Activated CD4-positive, alpha-beta memory T cell treated with anti-CD3 and anti-CD28 coated beads for 36 hours (primary cell): ENCODE data around the gene SRRM3. TPM values are rescaled to one million over a fixed set of nuclear protein-coding genes. Genes with fewer than 3 reads are reported as not detected.
"Not testable (repeated sequence)": the region's sequence is repeated elsewhere in the genome, so short reads cannot be mapped to it uniquely, and the experiment has no call there.

Experiments
- CTCF ChIA-PET: fragments of 350-600 bp; sonication (Branson Sonifier 250); formaldehyde crosslinking; loops from one replicate; lab custom pipeline; 2021; ENCODE audit warnings: antibody characterized with exemption, inconsistent platforms; lab: Charles Lee
- POLR2A ChIA-PET: fragments of 350-600 bp; sonication (Branson Sonifier 250); formaldehyde crosslinking; loops from one replicate; lab custom pipeline; 2021; ENCODE audit warnings: antibody characterized with exemption; lab: Charles Lee
- DNase-seq: peaks from one replicate; pipeline ENCODE4 v3.0.0-alpha.2; 2020
- H3K27ac Mint-ChIP-seq: one replicate; pipeline ENCODE4 v1.8.0; 2021; ENCODE audit warnings: mixed read lengths
- H3K27me3 Mint-ChIP-seq: one replicate; pipeline ENCODE4 v1.8.0; 2021; ENCODE audit warnings: mixed read lengths
- H3K36me3 Mint-ChIP-seq: one replicate; pipeline ENCODE4 v1.8.0; 2021; ENCODE audit warnings: mixed read lengths
- H3K4me1 Mint-ChIP-seq: one replicate; pipeline ENCODE4 v1.8.0; 2021; ENCODE audit warnings: low read depth, mixed read lengths
- H3K4me3 Mint-ChIP-seq: one replicate; pipeline ENCODE4 v1.8.0; 2021; ENCODE audit warnings: mild to moderate bottlenecking, mixed read lengths
- H3K9me3 Mint-ChIP-seq: one replicate; pipeline ENCODE4 v1.8.0; 2021; ENCODE audit warnings: mixed read lengths
- intact Hi-C: fragments of 100-400 bp; cut with micrococcal nuclease; formaldehyde crosslinking; loops from one replicate; pipeline ENCODE4 v1.15.1; 2023
- total RNA-seq, 2 experiments: library from RNA; stranded (reverse); gene quantifications; one replicate each; pipeline ENCODE4 v1.2.3, GENCODE V29; 2021

SRRM3 gene
- total RNA-seq, 2 experiments from 2014 or later = not detected

GRCh38 chr7:76300166-76300731, 98.6 kb downstream of the SRRM3 start:
- ChIA-PET POLR2A (no interaction called here), CTCF (interaction anchor here (1.0 kb wide), 1 partner anchor 13 kb away, joined by 3 read pairs; no protein-coding TSS in a partner anchor)
- Mint-ChIP-seq H3K27ac (no peak overlapping the region), H3K4me1 (peaks cover 12% of the 10 kb centered on the region), H3K36me3 (no peaks in the 10 kb centered on the region), H3K9me3 (no peaks in the 10 kb centered on the region), H3K4me3 (no peak overlapping the region), H3K27me3 (peaks cover 3% of the 10 kb centered on the region)
- intact Hi-C loops = no loop called here
- DNase-seq = no peak

GRCh38 chr7:76301000-76301399, 99.3 kb downstream of the SRRM3 start:
- H3K4me3 Mint-ChIP-seq = no peak overlapping the region
- no peaks in the 10 kb centered on the region for H3K36me3 Mint-ChIP-seq
- H3K27me3 Mint-ChIP-seq = peaks cover 3% of the 10 kb centered on the region
- no peak overlapping the region for H3K27ac Mint-ChIP-seq
- H3K9me3 Mint-ChIP-seq = no peaks in the 10 kb centered on the region
- no peak for DNase-seq
- POLR2A ChIA-PET = no interaction called here
- peaks cover 12% of the 10 kb centered on the region for H3K4me1 Mint-ChIP-seq
- intact Hi-C loops = no loop called here
- CTCF ChIA-PET = interaction anchor here (2.8 kb wide), 1 partner anchor 10 kb away, joined by 12 read pairs; no protein-coding TSS in a partner anchor

- Mint-ChIP-seq H3K27me3 (peaks cover 3% of the 10 kb centered on the region), H3K9me3 (no peaks in the 10 kb centered on the region), H3K4me1 (peaks cover 12% of the 10 kb centered on the region), H3K4me3 (peak within 1 kb of the TSS; percentile 83), H3K36me3 (no peaks in the 10 kb centered on the region), H3K27ac (peak within 1 kb of the TSS; percentile 81)
- intact Hi-C loops = loop anchor here (1.0 kb wide), 3 partner anchors 11 to 16 kb away; no protein-coding TSS in a partner anchor
- ChIA-PET CTCF (interaction anchor here (0.6 to 2.8 kb wide), 8 partner anchors 8 to 423 kb away, joined by 3 to 12 read pairs (median 4); no protein-coding TSS in a partner anchor), POLR2A (interaction anchor here (1.0 to 1.7 kb wide), 3 partner anchors 11 to 56 kb away, joined by 3 to 7 read pairs (median 3); partner anchors contain the start of gene YWHAG)
- DNase-seq = peak; percentile 81
Measured at GRCh38 chr7:76302347-76303201, 100.9 kb downstream of the SRRM3 start, which contains the start of gene HSPB1. TSS of gene HSPB1 (plus strand) at chr7:76302673. CDS start at chr7:76302713, 40 bp downstream.

- peak overlapping the region; percentile 83 for H3K4me3 Mint-ChIP-seq
- peaks cover 3% of the 10 kb centered on the region for H3K27me3 Mint-ChIP-seq
- CTCF ChIA-PET = interaction anchor here (0.6 to 2.8 kb wide), 6 partner anchors 9 to 424 kb away, joined by 3 to 12 read pairs (median 6); no protein-coding TSS in a partner anchor
- H3K36me3 Mint-ChIP-seq = no peaks in the 10 kb centered on the region
- H3K27ac Mint-ChIP-seq = peak overlapping the region; percentile 81
- no peaks in the 10 kb centered on the region for H3K9me3 Mint-ChIP-seq
- peaks cover 12% of the 10 kb centered on the region for H3K4me1 Mint-ChIP-seq
- intact Hi-C loops = loop anchor here (1.0 kb wide), 2 partner anchors 11 to 15 kb away; no protein-coding TSS in a partner anchor
- DNase-seq = peak; percentile 87
- POLR2A ChIA-PET = interaction anchor here (1.0 to 1.7 kb wide), 3 partner anchors 12 to 55 kb away, joined by 3 to 7 read pairs (median 3); partner anchors contain the start of gene YWHAG
Measured at GRCh38 chr7:76303202-76304147, 101.8 kb downstream of the SRRM3 start.

GRCh38 chr7:76304888-76305375, 103.2 kb downstream of the SRRM3 start:
- CTCF ChIA-PET = interaction anchor here (1.0 to 2.8 kb wide), 4 partner anchors 9 to 127 kb away, joined by 4 to 10 read pairs (median 6); no protein-coding TSS in a partner anchor
- H3K4me3 Mint-ChIP-seq = no peak overlapping the region

GRCh38 chr7:76308874-76309273, 107.2 kb downstream of the SRRM3 start:
- POLR2A ChIA-PET, DNase-seq, H3K27ac Mint-ChIP-seq, H3K9me3 Mint-ChIP-seq, H3K4me3 Mint-ChIP-seq, H3K27me3 Mint-ChIP-seq, H3K4me1 Mint-ChIP-seq, H3K36me3 Mint-ChIP-seq, intact Hi-C loops: not testable (repeated sequence)
- CTCF ChIA-PET = interaction anchor here (0.6 to 11.5 kb wide), 5 partner anchors 9 to 256 kb away, joined by 3 to 152 read pairs (median 4); no protein-coding TSS in a partner anchor

More at GRCh38 chr7:76304888-76305375, 103.2 kb downstream of the SRRM3 start:
- Mint-ChIP-seq H3K27ac (no peak overlapping the region), H3K36me3 (no peaks in the 10 kb centered on the region), H3K9me3 (no peaks in the 10 kb centered on the region), H3K27me3 (peaks cover 3% of the 10 kb centered on the region), H3K4me1 (peaks cover 12% of the 10 kb centered on the region)
- intact Hi-C loops = no loop called here
- POLR2A ChIA-PET = no interaction called here
- no peak for DNase-seq

- POLR2A ChIA-PET, intact Hi-C loops, H3K27ac Mint-ChIP-seq, DNase-seq, H3K4me3 Mint-ChIP-seq, H3K9me3 Mint-ChIP-seq, H3K36me3 Mint-ChIP-seq, H3K27me3 Mint-ChIP-seq, H3K4me1 Mint-ChIP-seq: not testable (repeated sequence)
- CTCF ChIA-PET = interaction anchor here (1.0 to 11.5 kb wide), 4 partner anchors 9 to 132 kb away, joined by 3 to 152 read pairs (median 24); no protein-coding TSS in a partner anchor
Measured at GRCh38 chr7:76309341-76310101, 107.8 kb downstream of the SRRM3 start.

- no peak overlapping the region for H3K27ac Mint-ChIP-seq
- intact Hi-C loops = no loop called here
- DNase-seq = no peak
- ChIA-PET CTCF (interaction anchor here (1.3 to 11.5 kb wide), 3 partner anchors 8 to 133 kb away, joined by 4 to 152 read pairs (median 43); no protein-coding TSS in a partner anchor), POLR2A (no interaction called here)
- no peaks in the 10 kb centered on the region for H3K27me3 Mint-ChIP-seq
- H3K4me3 Mint-ChIP-seq = no peak overlapping the region
- peaks cover 4% of the 10 kb centered on the region for H3K4me1 Mint-ChIP-seq
- no peaks in the 10 kb centered on the region for H3K36me3 Mint-ChIP-seq
- no peaks in the 10 kb centered on the region for H3K9me3 Mint-ChIP-seq
Measured at GRCh38 chr7:76310102-76310957, 108.6 kb downstream of the SRRM3 start.

- H3K27ac Mint-ChIP-seq, H3K4me3 Mint-ChIP-seq, H3K4me1 Mint-ChIP-seq, DNase-seq, intact Hi-C loops, H3K27me3 Mint-ChIP-seq, H3K36me3 Mint-ChIP-seq, H3K9me3 Mint-ChIP-seq: not testable (repeated sequence)
- POLR2A ChIA-PET = interaction anchor here (1.1 kb wide), 1 partner anchor 20 kb away, joined by 4 read pairs; no protein-coding TSS in a partner anchor
- CTCF ChIA-PET = interaction anchor here (0.6 to 11.5 kb wide), 5 partner anchors 20 to 1347 kb away, joined by 3 to 152 read pairs (median 5); no protein-coding TSS in a partner anchor
Measured at GRCh38 chr7:76311838-76312237, 110.1 kb downstream of the SRRM3 start.
